Erythroblast (primary cell): ENCODE data around the gene CYP2B6.

Experiments
- GATA1 ChIP-seq: IDR thresholded peaks from 2 replicates; pipeline ENCODE4 v1.6.1; 2011; ENCODE audit warnings: low read depth, mild to moderate bottlenecking, control low read depth, low read length, moderate library complexity
- POLR2A ChIP-seq: IDR thresholded peaks from 2 replicates; pipeline ENCODE4 v1.6.1; 2011; ENCODE audit warnings: mild to moderate bottlenecking, low read length

- no peak for TF ChIP-seq POLR2A
- no peak for TF ChIP-seq GATA1
Observed at GRCh38 chr19:41013359-41013758, 22.3 kb downstream of the CYP2B6 start.
